SK-N-MC (cell line): ENCODE data around the gene CGN.

Experiments used
- EZH2 ChIP-seq: fragments of 200-600 bp; sonication (generic); IDR thresholded peaks from one replicate; pipeline ENCODE4 v1.6.1; 2017; ENCODE audit warnings: antibody characterized with exemption
- FOXP2 ChIP-seq: optimal IDR thresholded peaks from 2 replicates; pipeline ENCODE3; 2011; ENCODE audit warnings: mild to moderate bottlenecking, moderate library complexity; ENCODE audit not compliant: insufficient read depth; ENCODE audit errors: extremely low read length, control extremely low read depth
- POLR2AphosphoS5 ChIP-seq: IDR thresholded peaks from 2 replicates; pipeline ENCODE4 v1.6.1; 2012; ENCODE audit warnings: mild to moderate bottlenecking, low read depth, low read length, borderline replicate concordance

GRCh38 chr1:151478923-151479322 is 32.3 kb upstream of the CGN start:
- TF ChIP-seq EZH2 (no peak), POLR2AphosphoS5 (no peak), FOXP2 (no peak)
